Prostate gland (tissue), 2 donors: ENCODE data around the gene RUNX2. TPM values are rescaled to one million over a fixed set of nuclear protein-coding genes. Genes with fewer than 3 reads are reported as not detected.

Experiments
- DNase-seq: peaks from one replicate; pipeline ENCODE4 v3.0.0-alpha.2; 2019; ENCODE audit warnings: low spot score
- H3K27ac ChIP-seq, 2 donors: fragments of 200-600 bp; sonication (generic); 2 replicates each; pipeline ENCODE4 v1.5.1; 2017 to 2019
- H3K27me3 ChIP-seq: fragments of 200-600 bp; sonication (generic); replicated peaks from 2 replicates; pipeline ENCODE4 v1.5.1; 2019; ENCODE audit not compliant: insufficient read depth
- H3K36me3 ChIP-seq, 2 donors: fragments of 200-600 bp; sonication (generic); 1 replicate in 1 of 2; 2 replicates in 1 of 2; pipeline versions ENCODE4 v1.5.1 to v1.8.1; 2017 to 2019
- H3K4me1 ChIP-seq: fragments of 200-600 bp; sonication (generic); replicated peaks from 2 replicates; pipeline ENCODE4 v1.5.1; 2019
- H3K4me3 ChIP-seq, 2 donors: fragments of 200-600 bp; sonication (generic); 2 replicates each; pipeline ENCODE4 v1.5.1; 2017 to 2019
- H3K9me3 ChIP-seq: fragments of 200-600 bp; sonication (generic); 2 replicates; pipeline ENCODE4 v1.5.1; 2017
- CTCF ChIP-seq, 4 experiments: fragments of 200-600 bp in 2 of 4; fragments of 450-650 bp in 2 of 4; sonication (generic) in 2 of 4; IDR thresholded peaks; 1 replicate in 3 of 4; 2 replicates in 1 of 4; pipeline ENCODE4 v1.5.1; 2016 to 2019; ENCODE audit warnings: antibody characterized with exemption in 4 of 4, mild to moderate bottlenecking in 2 of 4, moderate library complexity in 2 of 4
- POLR2A ChIP-seq: fragments of 450-650 bp; IDR thresholded peaks from one replicate; pipeline ENCODE4 v1.6.1; 2016; ENCODE audit warnings: antibody characterized with exemption, mild to moderate bottlenecking
- POLR2AphosphoS5 ChIP-seq: sonication (generic); formaldehyde crosslinking; IDR thresholded peaks from one replicate; pipeline ENCODE4 v1.6.1; 2017; ENCODE audit warnings: antibody characterized with exemption
- WGBS: methylation state at CpG from one replicate; pipeline ENCODE4 v1.1.5; 2018; 5-methylcytosine and 5-hydroxymethylcytosine counted together
- intact Hi-C: fragments of 100-400 bp; cut with DNase I; formaldehyde crosslinking; loops from one replicate; pipeline ENCODE4 v1.14.2; 2022
- total RNA-seq, 2 donors: library from RNA; depleted of rRNA; stranded (reverse); fragments of >200 nt; gene quantifications; one replicate each; pipeline ENCODE4 v1.1.0, GENCODE V29; 2016

Gene RUNX2
- total RNA-seq, 2 donors from 2014 or later = 9.2 to 10.7 TPM

GRCh38 chr6:45675634-45676033 is 347.5 kb downstream of the RUNX2 start:
- no peak for TF ChIP-seq POLR2AphosphoS5
- Histone ChIP-seq H3K36me3 (no peaks in the 10 kb centered on the region), H3K4me1 (peaks cover 5% of the 10 kb centered on the region), H3K27ac (no peak overlapping the region), H3K27me3 (no peaks in the 10 kb centered on the region), H3K4me3 (no peak overlapping the region), H3K9me3 (no peaks in the 10 kb centered on the region)
- no peak for DNase-seq
- WGBS = 90% methylated on average over 11 of the region's 11 CpGs
- intact Hi-C loops = no loop called here

GRCh38 chr6:45676380-45676779 is 348.2 kb downstream of the RUNX2 start:
- H3K4me1 ChIP-seq = peaks cover 5% of the 10 kb centered on the region
- H3K27ac ChIP-seq = no peak overlapping the region
- no peak for DNase-seq
- H3K4me3 ChIP-seq = no peak overlapping the region
- intact Hi-C loops = no loop called here
- no peaks in the 10 kb centered on the region for H3K36me3 ChIP-seq
- WGBS = 94% methylated on average over 10 of the region's 10 CpGs
- no peaks in the 10 kb centered on the region for H3K27me3 ChIP-seq
- no peaks in the 10 kb centered on the region for H3K9me3 ChIP-seq
- TF ChIP-seq POLR2AphosphoS5 (no peak), POLR2A (no peak), CTCF (IDR thresholded peaks at IDR 0.05) (no peak)

GRCh38 chr6:45677381-45678284 is 349.5 kb downstream of the RUNX2 start:
- no peaks in the 10 kb centered on the region for H3K36me3 ChIP-seq
- intact Hi-C loops = no loop called here
- DNase-seq = peak; percentile 37
- 10% methylated on average over 14 of the region's 14 CpGs for WGBS
- H3K4me1 ChIP-seq = peaks cover 5% of the 10 kb centered on the region
- no peaks in the 10 kb centered on the region for H3K27me3 ChIP-seq
- H3K27ac ChIP-seq = peak overlapping the region; percentile 0 to 32
- no peak overlapping the region for H3K4me3 ChIP-seq
- H3K9me3 ChIP-seq = no peaks in the 10 kb centered on the region
- TF ChIP-seq CTCF (IDR thresholded peaks at IDR 0.05) = no peak
- TF ChIP-seq POLR2AphosphoS5 = peak; percentile 18

- 61% methylated on average over 5 of the region's 5 CpGs for WGBS
- H3K9me3 ChIP-seq = no peaks in the 10 kb centered on the region
- H3K4me1 ChIP-seq = peaks cover 5% of the 10 kb centered on the region
- H3K27ac ChIP-seq = peak overlapping the region in 1 of 2 donors; percentile 32
- intact Hi-C loops = no loop called here
- H3K36me3 ChIP-seq = no peaks in the 10 kb centered on the region
- H3K4me3 ChIP-seq = no peak overlapping the region
- TF ChIP-seq CTCF (IDR thresholded peaks at IDR 0.05) (no peak), POLR2A (no peak), POLR2AphosphoS5 (no peak)
- H3K27me3 ChIP-seq = no peaks in the 10 kb centered on the region
- DNase-seq = no peak
Observed at GRCh38 chr6:45678285-45678607, 350.1 kb downstream of the RUNX2 start.

GRCh38 chr6:45679163-45679562 is 351.0 kb downstream of the RUNX2 start:
- no peak for DNase-seq
- H3K27ac ChIP-seq = no peak overlapping the region
- no peaks in the 10 kb centered on the region for H3K36me3 ChIP-seq
- no peak overlapping the region for H3K4me3 ChIP-seq
- no peaks in the 10 kb centered on the region for H3K27me3 ChIP-seq
- no peaks in the 10 kb centered on the region for H3K9me3 ChIP-seq
- H3K4me1 ChIP-seq = peaks cover 5% of the 10 kb centered on the region
- WGBS = 92% methylated on average over 5 of the region's 5 CpGs
- TF ChIP-seq CTCF (IDR thresholded peaks at IDR 0.05) (no peak), POLR2AphosphoS5 (no peak), POLR2A (no peak)
- intact Hi-C loops = no loop called here
